Left hindlimb (tissue), 1 donor: ENCODE results near the gene THEMIS.

Experiments
- DNase-seq: peaks from one replicate; pipeline ENCODE4 v3.0.0-alpha.2; 2018

The THEMIS gene

DNA sequence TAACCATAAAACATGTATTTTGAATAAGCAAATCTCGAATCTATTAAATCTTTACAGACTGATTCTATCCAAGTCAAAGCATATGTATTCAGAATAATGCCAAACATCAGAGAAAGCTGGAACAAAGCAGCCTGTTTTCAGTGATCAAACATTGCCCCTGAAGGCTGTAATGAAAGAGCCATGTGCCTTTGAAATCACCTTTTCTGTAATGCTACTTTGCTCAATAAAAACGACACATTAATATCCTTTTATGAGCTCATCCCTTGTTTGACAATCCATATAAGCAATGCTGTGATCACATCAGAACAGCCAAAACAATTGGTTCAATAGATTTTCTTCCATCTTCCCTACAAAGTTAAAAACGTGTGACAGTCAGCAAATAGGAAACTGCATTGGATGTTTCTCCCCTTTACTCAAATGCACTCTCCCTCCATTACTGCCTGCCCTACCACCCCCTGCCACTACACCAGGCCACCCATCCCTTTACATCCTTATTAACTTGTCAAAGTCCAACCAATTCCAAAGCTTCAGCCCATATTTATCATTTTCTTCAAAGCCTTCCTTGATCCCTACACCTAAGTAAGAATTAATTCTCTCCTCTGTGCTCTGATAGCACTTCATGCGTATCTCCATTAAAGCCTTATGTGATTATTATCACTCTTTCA lies 42.0 kb downstream of the THEMIS start:
- DNase-seq: no peak

- DNase-seq: no peak
Observed at GRCh38 chr6:127857051-127857637, 43.7 kb downstream of the THEMIS start.

DNA sequence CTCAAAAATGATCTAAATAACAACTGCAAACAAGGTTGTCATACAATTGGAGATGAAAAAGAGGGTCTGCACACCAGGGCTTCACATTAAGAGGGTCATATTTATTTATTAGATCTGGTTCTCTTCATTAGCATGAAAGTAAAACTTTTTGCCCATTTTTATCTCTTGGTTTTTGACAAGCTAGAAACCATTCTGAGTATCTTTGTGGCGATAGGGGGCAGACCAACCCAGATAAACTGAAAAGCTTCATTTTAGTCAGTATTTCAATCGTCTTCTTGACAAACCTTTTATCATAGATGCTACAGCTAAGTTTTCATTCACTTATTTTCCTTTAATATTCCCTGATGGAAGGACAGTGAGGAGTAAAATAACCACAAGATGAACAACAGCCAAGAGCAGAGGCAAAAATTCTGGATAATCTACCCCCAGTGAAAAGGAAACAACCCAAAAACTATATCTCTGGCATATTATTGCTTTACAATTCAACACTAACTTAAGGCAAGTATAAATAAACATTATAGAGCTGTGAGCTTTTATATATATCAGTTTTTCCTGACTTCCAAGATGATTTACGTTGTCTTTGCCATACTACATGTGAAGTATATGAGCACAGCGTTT lies 45.2 kb downstream of the THEMIS start:
- no peak for DNase-seq

DNA sequence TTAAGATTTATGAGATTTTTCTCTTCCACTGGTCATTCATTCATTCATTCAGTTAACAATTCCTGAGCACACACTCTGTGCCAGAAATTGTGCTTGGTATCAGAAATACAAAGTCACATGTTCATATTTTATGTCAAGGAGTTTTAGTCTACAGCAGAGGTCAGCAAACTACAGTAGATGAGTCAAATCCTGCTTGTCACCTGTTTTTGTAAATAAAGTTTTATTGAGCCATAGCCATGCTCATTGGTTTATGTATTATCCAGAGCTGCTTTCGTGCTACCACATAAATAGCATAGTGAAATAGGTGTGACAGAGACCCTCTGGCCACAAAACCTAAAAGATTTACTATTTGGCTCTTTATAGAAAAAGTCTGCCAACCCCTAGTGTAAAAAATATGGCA lies 46.8 kb downstream of the THEMIS start:
- DNase-seq: no peak

GRCh38 chr6:127851197-127851596 lies 49.7 kb downstream of the THEMIS start:
- no peak for DNase-seq

DNA sequence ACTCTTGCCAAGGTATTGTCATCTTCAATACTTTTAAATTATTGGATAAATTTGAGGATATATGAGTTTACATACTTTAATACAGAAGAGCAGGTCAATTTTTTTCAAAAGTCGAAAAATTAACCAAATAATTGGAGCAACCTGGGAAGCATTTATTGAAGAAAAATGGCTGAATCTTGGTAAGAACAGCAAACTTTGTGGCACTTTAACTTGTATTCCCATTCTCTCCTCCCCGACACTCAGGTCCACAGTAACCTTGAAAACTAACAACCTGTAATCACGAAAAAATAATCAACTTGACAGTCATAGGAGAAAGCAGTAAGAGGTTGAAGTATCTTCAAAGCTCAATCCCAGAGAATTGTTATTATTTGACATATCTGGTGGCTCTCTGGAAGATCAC lies 55.6 kb downstream of the THEMIS start:
- DNase-seq: no peak

DNA sequence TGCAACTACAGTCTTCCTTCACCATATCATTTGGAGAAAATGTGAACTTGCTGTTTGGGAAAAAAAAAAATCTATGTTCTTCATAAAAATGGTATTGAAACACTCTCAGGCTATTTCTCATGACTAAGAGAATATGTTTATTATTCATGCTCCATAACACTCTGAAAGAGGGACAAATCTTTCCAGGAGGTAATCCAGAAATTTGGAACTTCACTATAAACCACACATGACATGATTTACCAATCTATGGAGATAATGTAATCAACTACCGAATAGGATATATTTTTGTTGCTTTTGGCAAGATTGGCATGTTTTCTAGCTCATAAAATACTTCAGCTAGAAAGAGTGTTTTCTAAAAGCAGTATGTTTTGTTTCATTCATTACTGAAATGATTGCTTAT lies 56.3 kb downstream of the THEMIS start:
- no peak for DNase-seq

DNA sequence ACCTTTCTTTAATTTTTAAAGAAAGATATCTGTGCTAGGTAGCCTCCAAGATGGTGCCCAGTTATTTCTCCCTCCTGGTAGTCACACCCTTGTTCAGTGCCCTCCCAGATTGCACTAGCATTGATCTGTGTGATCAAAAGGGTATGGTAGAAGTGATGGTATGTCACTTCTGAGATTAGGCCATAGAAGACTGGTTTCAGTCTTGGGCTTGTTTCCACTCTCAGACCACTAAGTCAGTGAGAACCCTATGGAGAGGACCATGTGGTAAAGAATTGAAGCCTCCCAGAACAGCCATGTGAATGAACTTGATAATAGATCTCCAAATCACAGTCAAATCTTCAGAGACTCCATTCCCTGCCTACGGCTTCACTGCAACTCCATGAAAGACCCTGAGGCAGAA lies 57.3 kb downstream of the THEMIS start:
- DNase-seq: no peak

GRCh38 chr6:127842562-127842961 lies 58.3 kb downstream of the THEMIS start:
- no peak for DNase-seq

DNA sequence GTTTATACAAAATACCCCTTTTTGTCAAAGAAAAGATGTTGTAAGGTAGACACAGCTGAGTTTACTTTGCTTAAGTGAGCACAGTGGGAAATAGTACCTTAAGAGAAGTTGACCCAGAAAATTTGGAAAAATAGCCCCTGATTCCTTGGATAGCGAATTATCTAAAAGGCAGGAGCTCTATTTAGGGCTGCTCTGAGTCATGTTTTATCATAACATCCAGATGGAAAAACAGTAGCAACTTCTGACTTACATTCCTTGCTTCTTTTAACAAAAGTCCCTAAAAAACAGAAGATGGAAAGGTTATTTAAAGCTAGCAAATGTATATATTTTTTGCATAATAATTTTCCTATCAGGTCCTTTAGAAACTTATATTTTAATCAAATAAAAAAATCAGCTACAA lies 59.0 kb downstream of the THEMIS start:
- DNase-seq: no peak

GRCh38 chr6:127834136-127834535 lies 66.7 kb downstream of the THEMIS start:
- DNase-seq: no peak

- no peak for DNase-seq
Observed at GRCh38 chr6:127833336-127833735, 67.5 kb downstream of the THEMIS start.

DNA sequence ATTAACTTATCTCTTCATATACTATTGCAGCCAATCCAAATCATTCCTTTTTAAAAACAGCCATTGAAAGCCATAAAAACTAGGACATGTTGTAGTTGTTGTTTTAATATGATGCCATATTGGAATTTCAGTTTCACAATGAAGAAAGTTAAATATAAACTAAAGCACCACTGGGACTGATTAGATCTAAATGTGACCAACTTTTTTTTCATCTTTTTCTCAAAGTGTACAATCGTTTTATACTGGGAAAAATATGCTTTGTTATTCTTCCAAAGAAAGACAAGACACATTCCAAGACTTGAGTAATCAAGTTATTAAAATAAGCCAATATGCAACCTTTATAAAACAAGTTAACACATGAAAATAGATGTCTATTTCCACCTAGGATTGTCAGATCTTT lies 68.5 kb downstream of the THEMIS start:
- no peak for DNase-seq

GRCh38 chr6:127824061-127824460 lies 76.8 kb downstream of the THEMIS start:
- no peak for DNase-seq

DNA sequence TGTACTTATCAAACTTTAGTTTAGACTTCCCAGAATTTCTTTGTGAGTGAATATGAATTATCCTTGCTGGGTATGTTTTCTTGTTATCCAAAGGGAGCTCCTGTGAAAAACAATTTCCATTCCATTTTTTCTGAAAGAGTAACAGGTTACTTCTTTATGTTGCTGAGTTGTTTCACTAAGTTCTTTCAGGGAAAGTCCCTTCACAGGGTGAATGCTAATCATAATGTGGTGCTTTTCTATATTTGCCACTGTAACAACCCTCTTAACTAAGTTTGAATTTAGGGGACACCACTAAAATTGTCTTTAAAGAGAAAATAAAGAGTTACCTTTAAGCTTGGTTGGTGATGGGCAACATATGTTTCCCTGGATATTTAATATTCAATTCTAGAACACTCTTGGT lies 79.4 kb downstream of the THEMIS start:
- DNase-seq: no peak

DNA sequence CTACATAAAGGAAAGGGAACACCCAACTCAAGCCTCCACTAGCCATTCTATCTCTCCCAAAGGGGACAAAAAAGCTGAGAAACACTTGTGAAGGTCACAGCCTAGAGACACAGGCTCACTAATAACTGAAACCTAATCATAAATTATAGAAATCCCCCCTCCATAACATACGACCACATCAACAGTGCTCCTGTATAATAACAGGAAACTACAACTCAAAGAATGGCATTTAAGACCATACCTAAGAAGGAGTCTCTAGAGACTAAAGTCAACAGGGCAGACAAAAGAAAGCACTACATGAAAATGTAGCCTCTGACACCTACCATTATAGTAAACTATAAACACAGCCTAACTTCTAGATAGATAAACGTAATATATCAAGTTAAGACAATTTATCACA lies 82.7 kb downstream of the THEMIS start:
- DNase-seq: no peak

GRCh38 chr6:127816643-127817042 lies 84.2 kb downstream of the THEMIS start:
- DNase-seq: no peak

DNA sequence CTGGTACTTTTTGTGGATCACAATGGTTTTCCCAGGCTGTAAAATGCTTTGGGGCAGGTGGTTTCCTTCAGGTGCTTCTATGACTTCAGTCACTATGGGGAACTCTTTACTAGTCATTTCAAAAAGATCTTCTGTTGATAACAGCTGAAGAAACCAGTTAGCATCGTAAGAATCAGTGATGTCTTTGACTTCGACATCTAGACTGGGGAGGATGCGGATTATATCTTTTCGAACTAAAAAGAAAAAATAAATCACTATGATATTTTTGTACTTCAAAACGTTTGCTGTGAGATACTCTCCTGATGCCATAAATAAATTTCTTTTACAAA lies 87.2 kb downstream of the THEMIS start:
- DNase-seq: no peak

DNA sequence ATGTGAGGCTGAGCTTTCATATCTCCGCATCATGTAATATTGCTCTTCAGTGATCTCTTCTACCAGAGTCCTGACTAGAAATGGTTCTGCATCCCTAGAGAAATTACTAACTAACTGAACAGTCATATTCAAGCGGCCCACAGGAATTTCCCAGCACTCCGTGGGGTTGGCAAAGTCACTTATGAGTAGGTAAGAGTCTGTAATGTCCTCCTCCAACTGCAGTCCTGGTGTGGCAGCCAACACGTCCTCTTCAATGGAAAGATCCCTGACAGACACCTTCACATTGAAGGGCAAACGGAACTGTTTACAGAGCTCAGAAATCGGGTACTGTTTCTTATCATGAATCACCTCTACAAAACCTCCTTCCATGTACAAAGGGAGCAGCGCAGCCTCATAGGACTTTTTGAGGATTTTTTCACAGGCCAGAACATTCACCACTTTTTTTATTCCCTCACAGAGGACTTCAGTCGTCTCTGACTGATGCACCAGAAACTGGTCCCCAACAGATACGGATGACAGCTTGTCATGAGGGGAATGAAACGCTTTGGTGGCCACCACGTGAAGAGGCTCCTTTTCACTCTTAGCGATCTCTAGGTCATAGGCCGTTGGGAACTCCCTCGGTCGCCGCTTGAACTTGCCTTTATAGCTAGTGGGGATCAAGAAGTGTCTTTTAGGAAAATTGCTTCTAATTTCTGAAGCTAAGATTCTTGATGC lies 87.7 kb downstream of the THEMIS start:
- DNase-seq: no peak

- DNase-seq: no peak
Observed at GRCh38 chr6:127811900-127812570, 88.8 kb downstream of the THEMIS start.

DNA sequence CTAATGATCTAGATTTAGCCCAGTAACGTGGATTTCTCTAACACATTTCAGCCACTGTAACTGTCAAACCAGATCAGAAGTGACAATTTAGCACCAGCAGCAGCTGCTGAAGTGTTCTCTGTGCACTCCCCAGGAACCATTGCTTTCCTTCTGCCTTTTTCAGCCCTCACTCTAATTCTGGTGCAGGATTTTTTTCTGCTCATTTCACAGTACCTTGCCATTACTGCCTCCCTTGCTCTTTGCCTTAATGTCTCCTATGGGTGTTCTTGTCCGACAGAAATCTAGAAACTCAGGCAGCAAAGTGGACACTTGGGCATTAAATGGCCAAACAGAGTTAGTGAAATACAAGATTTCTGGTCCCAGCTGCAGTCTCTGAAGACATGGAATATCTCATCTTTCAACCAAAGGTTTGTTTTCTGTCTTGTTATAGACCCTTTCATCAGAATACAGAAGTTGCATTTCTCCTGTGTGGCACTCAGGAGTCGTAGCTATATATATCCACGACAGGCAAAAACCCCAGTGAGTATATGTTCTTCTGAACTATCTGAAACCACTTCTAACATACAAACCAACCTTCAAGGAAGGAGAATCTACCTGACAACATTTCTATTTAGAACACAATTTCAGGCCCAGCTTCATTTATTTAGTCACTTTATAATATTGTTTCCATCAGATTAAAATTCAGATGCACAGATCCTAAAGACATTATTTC lies 92.9 kb downstream of the THEMIS start:
- no peak for DNase-seq

GRCh38 chr6:127796713-127797112 lies 104.1 kb downstream of the THEMIS start:
- DNase-seq: no peak

DNA sequence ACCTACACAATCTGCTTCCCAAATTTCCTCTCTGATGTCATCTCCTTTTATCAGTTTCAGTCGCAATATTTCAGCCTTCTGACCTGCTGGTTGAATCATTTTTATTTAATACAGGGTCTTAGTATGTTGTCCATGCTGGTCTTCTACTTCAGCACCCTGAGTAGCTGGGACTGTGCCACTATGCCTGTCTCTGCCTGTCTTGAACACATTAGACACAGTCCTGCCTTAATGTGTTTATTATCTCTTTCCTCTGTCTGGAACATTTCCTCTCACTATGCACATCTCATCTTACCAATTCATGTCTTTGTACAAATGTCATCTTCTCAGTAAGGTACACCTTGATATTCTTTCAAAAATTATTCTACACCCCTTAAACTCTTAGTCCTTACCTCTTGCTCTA lies 106.5 kb downstream of the THEMIS start:
- DNase-seq: no peak
